SK-N-SH treated with all-trans-retinoic acid at 6 μM for 48 hours (cell line): ENCODE data around the gene DCTD.

Experiments
- CREB5 ChIP-seq: fragments of 250-450 bp; sonication (Bioruptor Pico); IDR thresholded peaks from 2 replicates; pipeline ENCODE4 v1.5.1; 2020; ENCODE audit warnings: low read depth, mild to moderate bottlenecking, moderate library complexity
- CSRNP3 ChIP-seq: fragments of 250-450 bp; sonication (Bioruptor Pico); IDR thresholded peaks from 2 replicates; pipeline ENCODE4 v1.5.1; 2021; ENCODE audit warnings: mild to moderate bottlenecking, moderate library complexity
- ESRRG ChIP-seq: fragments of 250-450 bp; sonication (Bioruptor Pico); IDR thresholded peaks from 2 replicates; pipeline ENCODE4 v1.6.1; 2021; ENCODE audit warnings: mild to moderate bottlenecking
- OSR1 ChIP-seq: fragments of 250-450 bp; sonication (Bioruptor Pico); IDR thresholded peaks from 2 replicates; pipeline ENCODE4 v1.8.0; 2022; ENCODE audit warnings: moderate library complexity, mild to moderate bottlenecking, inconsistent platforms
- PATZ1 ChIP-seq: fragments of 250-450 bp; sonication (Bioruptor Pico); IDR thresholded peaks from 2 replicates; pipeline ENCODE4 v1.8.0; 2020; ENCODE audit warnings: mild to moderate bottlenecking, moderate library complexity, borderline replicate concordance
- PPARA ChIP-seq: fragments of 250-450 bp; sonication (Bioruptor Pico); IDR thresholded peaks from 2 replicates; pipeline ENCODE4 v1.5.0; 2020; ENCODE audit warnings: mild to moderate bottlenecking, borderline replicate concordance
- RARB ChIP-seq: fragments of 250-450 bp; sonication (Bioruptor Pico); IDR thresholded peaks from 2 replicates; pipeline ENCODE4 v1.8.0; 2021; ENCODE audit warnings: mild to moderate bottlenecking, moderate library complexity
- TCF4 ChIP-seq: fragments of 250-450 bp; sonication (Bioruptor Pico); IDR thresholded peaks from 2 replicates; pipeline ENCODE4 v1.8.0; 2021; ENCODE audit warnings: mild to moderate bottlenecking, moderate library complexity, borderline replicate concordance
- TSHZ2 ChIP-seq: fragments of 250-450 bp; sonication (Bioruptor Pico); IDR thresholded peaks from 2 replicates; pipeline ENCODE4 v1.5.0; 2020; ENCODE audit warnings: mild to moderate bottlenecking, moderate library complexity
- ZFP3 ChIP-seq: fragments of 250-450 bp; sonication (Bioruptor Pico); IDR thresholded peaks from 2 replicates; pipeline ENCODE4 v1.5.0; 2020; ENCODE audit warnings: mild to moderate bottlenecking, moderate library complexity
- ZFP30 ChIP-seq: fragments of 450-650 bp; formaldehyde crosslinking; IDR thresholded peaks from 2 replicates; pipeline ENCODE4 v1.5.0; 2022; ENCODE audit warnings: mild to moderate bottlenecking, moderate library complexity
- ZNF70 ChIP-seq: fragments of 450-650 bp; formaldehyde crosslinking; IDR thresholded peaks from 2 replicates; pipeline ENCODE4 v1.5.0; 2020; ENCODE audit warnings: mild to moderate bottlenecking, moderate library complexity
- ZNF8 ChIP-seq: fragments of 450-650 bp; formaldehyde crosslinking; IDR thresholded peaks from 2 replicates; pipeline ENCODE4 v1.5.0; 2020; ENCODE audit warnings: mild to moderate bottlenecking, moderate library complexity

- TF ChIP-seq PPARA (no peak), ZFP3 (CRISPR knock-in tag) (no peak), CREB5 (CRISPR knock-in tag) (no peak), RARB (CRISPR knock-in tag) (no peak), ZFP30 (CRISPR knock-in tag) (no peak), CSRNP3 (CRISPR knock-in tag) (no peak), ZNF70 (no peak), TSHZ2 (CRISPR knock-in tag) (no peak), ZNF8 (CRISPR knock-in tag) (no peak), OSR1 (CRISPR knock-in tag) (no peak), ESRRG (CRISPR knock-in tag) (no peak), TCF4 (CRISPR knock-in tag) (no peak), PATZ1 (CRISPR knock-in tag) (no peak)
Observed at GRCh38 chr4:182855877-182856276, 61.3 kb downstream of the DCTD start.
